Heart left ventricle (tissue), 16 donors: ENCODE measurements around the gene UGGT1. TPM values are rescaled to one million over a fixed set of nuclear protein-coding genes. Genes with fewer than 3 reads are reported as not detected.
A peak's percentile ranks its signal among the peaks of the same experiment; 100 is the strongest.
"Not testable (repeated sequence)": the region's sequence is repeated elsewhere in the genome, so short reads cannot be mapped to it uniquely, and the experiment has no call there.

Experiments
- ATAC-seq, 4 donors: fragments of 200-7000 bp; cut with Tn5 transposase; one replicate each; pipeline ENCODE4 v1.9.1; 2020 to 2022; ENCODE audit warnings: moderate library complexity in 4 of 4, mild to moderate bottlenecking in 3 of 4, moderate number of reproducible peaks in 1 of 4
- DNase-seq, 5 donors: peaks; one replicate each; pipeline ENCODE4 v3.0.0-alpha.2; 2020
- H3K27ac ChIP-seq, 12 donors: fragments of 200-600 bp; sonication (generic) in 4 of 12; one replicate each; pipeline versions ENCODE4 v1.5.0 to v1.8.0; 2016 to 2022; ENCODE audit warnings: mild to moderate bottlenecking in 2 of 12
- H3K27me3 ChIP-seq, 9 donors: fragments of 200-600 bp; sonication (generic) in 2 of 9; one replicate each; pipeline versions ENCODE4 v1.5.1 to v1.8.0; 2016 to 2022; ENCODE audit warnings: mild to moderate bottlenecking in 3 of 9
- H3K36me3 ChIP-seq, 9 donors: fragments of 200-600 bp; sonication (generic) in 2 of 9; one replicate each; pipeline versions ENCODE4 v1.5.0 to v1.8.0; 2018 to 2022; ENCODE audit warnings: mild to moderate bottlenecking in 2 of 9
- H3K4me1 ChIP-seq, 12 donors: fragments of 200-600 bp; sonication (generic) in 4 of 12; one replicate each; pipeline versions ENCODE4 v1.5.0 to v1.8.0; 2016 to 2022; ENCODE audit warnings: mild to moderate bottlenecking in 3 of 12
- H3K4me3 ChIP-seq, 12 donors: fragments of 200-600 bp; sonication (generic) in 4 of 12; one replicate each; pipeline versions ENCODE4 v1.5.0 to v1.8.0; 2017 to 2022; ENCODE audit warnings: mild to moderate bottlenecking in 9 of 12, moderate library complexity in 4 of 12
- H3K9me3 ChIP-seq, 12 donors: fragments of 200-600 bp; sonication (generic) in 4 of 12; one replicate each; pipeline versions ENCODE4 v1.5.0 to v1.8.0; 2016 to 2022; ENCODE audit warnings: mild to moderate bottlenecking in 1 of 12
- POLR2A ChIP-seq, 2 donors: fragments of 450-650 bp; IDR thresholded peaks; one replicate each; pipeline ENCODE4 v1.6.1; 2017; ENCODE audit warnings: antibody characterized with exemption in 2 of 2, mild to moderate bottlenecking in 2 of 2, moderate library complexity in 2 of 2
- whole genome bisulfite sequencing, 4 donors: extraction: QIAGEN DNeasy Blood & Tissue Kit in 2 of 4; methylation state at CpG; one replicate each; pipeline versions ENCODE4 v1.1.5 to v1.1.7; 2013 to 2018; 5-methylcytosine and 5-hydroxymethylcytosine counted together
- intact Hi-C, 10 donors: fragments of 100-400 bp; cut with DNase I; formaldehyde crosslinking; loops; one replicate each; pipeline versions ENCODE4 v1.11.1 to v1.14.2; 2022
- polyA plus RNA-seq, 2 donors: library from polyadenylated mRNA; stranded (reverse); fragments of 200-250 nt; gene quantifications; one replicate each; pipeline ENCODE4 v1.2.3, GENCODE V29; 2013
- total RNA-seq, 9 donors: library from RNA; depleted of rRNA in 2 of 9; stranded (reverse); fragments of >200 nt in 2 of 9; fragmentation: NEBNext Ultra II Directional in 3 of 9; extraction: Animal tissue kit (Norgen Biotek cat#: 25700) in 3 of 9; gene quantifications; one replicate each; pipeline versions ENCODE4 v1.1.0 to v1.2.4, GENCODE V29; 2016 to 2023
- TF ChIP-seq, protein P1 (sequence below), 12 donors: fragments of 200-600 bp; sonication (generic) in 4 of 12; IDR thresholded peaks; one replicate each; pipeline versions ENCODE4 v1.5.0 to v1.8.0; 2018 to 2022; ENCODE audit warnings: antibody characterized with exemption in 12 of 12, mild to moderate bottlenecking in 5 of 12
- donor health status: ischemic (EF 13 %, LVEDD 7.1; RV severe dilation, severe dysfunction).
- donor health status: healthy with polysubstance abuse.
- donor health status: DM: no; HTN: yes; CAD: no.
- donor health status: DM: no; HTN: no; CAD: no.
- donor health status: ischemic (EF 25% LVEDD 6.9; RV normal size, moderate dysfunction).
- donor health status: ischemic (EF 25% LVEDD 5.7; RV mildly dilated, moderate dysfunction).
- donor health status: healthy.
- donor health status: DM: yes; HTN: yes; CAD: no.
- donor health status: ischemic (EF 35%, LVEDD 5.7; RV mildly dilated, moderate dysfunction).
- donor health status: nonischemic (EF 11% LVEDD 7.7; RV severe dilation, severe dysfunction).
- donor health status: DM: yes; HTN: yes; CAD: no.
- donor health status: PGD.
- donor health status: ischemic (EF 29% LVEDD 5.4; RV normal size, mild dysfunction).
- donor health status: nonischemic (EF 23%, LVEDD 6.1; RV moderate dilation, normal function).

Gene UGGT1
- total and polyA plus RNA-seq, 11 donors, result 5.8 to 77.4 (median 32.0) TPM

DNA sequence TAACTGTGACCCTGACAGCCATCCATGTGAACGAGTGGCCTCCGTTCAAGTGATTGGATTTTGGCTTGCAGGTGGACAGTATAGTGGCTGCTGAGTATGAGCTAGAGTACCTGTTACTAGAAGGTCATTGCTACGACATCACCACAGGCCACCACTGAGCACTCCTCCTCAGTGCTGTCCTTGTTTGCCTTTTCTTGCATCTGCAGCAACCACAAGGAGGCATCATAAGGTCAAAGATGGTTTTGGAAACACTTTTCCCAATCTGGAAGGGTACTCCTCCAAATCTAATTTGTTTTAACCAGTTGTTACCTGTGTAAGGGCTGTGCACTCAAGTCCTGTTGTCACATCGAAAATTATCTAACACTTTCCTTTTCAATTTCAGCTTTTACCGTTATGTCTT lies 81.2 kb downstream of the UGGT1 start:
- Histone ChIP-seq H3K4me3 (no peak overlapping the region), H3K4me1 (peaks cover 0 to 15% (median 0%) of the 10 kb centered on the region in 12 donors), H3K36me3 (peaks cover 0 to 99% (median 88%) of the 10 kb centered on the region in 9 donors), H3K9me3 (no peaks in the 10 kb centered on the region), H3K27me3 (no peaks in the 10 kb centered on the region), H3K27ac (no peak overlapping the region)
- TF ChIP-seq POLR2A (IDR thresholded peaks at IDR 0.05), result no peak
- TF ChIP-seq, protein P1, sequence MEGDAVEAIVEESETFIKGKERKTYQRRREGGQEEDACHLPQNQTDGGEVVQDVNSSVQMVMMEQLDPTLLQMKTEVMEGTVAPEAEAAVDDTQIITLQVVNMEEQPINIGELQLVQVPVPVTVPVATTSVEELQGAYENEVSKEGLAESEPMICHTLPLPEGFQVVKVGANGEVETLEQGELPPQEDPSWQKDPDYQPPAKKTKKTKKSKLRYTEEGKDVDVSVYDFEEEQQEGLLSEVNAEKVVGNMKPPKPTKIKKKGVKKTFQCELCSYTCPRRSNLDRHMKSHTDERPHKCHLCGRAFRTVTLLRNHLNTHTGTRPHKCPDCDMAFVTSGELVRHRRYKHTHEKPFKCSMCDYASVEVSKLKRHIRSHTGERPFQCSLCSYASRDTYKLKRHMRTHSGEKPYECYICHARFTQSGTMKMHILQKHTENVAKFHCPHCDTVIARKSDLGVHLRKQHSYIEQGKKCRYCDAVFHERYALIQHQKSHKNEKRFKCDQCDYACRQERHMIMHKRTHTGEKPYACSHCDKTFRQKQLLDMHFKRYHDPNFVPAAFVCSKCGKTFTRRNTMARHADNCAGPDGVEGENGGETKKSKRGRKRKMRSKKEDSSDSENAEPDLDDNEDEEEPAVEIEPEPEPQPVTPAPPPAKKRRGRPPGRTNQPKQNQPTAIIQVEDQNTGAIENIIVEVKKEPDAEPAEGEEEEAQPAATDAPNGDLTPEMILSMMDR (IDR thresholded peaks at IDR 0.05), result peak in 7 of 12 donors; percentile 10 to 35 (median 23)
- intact Hi-C loops, result loop anchor here in 4 of 10 donors (10.0 kb wide), 3 partner anchors 63 to 1683 kb away; partner anchors contain the start of gene HS6ST1 (in 2 of the 4)
- DNase-seq, result no peak
- ATAC-seq, result peak in 3 of 4 donors; percentile 48 to 60 (median 49)
- 82 to 87% (median 86%) methylated on average over 5 of the region's 5 CpGs for WGBS, 4 donors

DNA sequence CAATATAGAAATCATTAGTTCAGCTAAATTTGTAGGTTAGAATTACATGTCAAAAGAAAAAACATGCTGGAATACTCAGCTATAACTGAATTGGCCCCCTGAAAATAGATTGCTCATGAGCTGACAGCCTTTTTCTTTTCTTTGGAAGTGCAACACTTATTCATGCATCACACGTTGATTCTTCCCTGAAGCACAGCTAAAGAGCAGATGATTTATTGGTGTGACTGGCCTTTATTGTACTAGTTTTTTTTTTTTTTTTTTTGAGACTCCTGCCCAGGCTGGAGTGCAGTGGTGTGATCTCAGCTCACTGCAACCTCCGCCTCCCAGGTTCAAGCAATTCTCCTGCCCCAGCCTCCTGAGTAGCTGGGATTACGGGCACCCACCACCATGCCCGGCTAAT lies 83.1 kb downstream of the UGGT1 start:
- H3K27ac ChIP-seq, DNase-seq, H3K9me3 ChIP-seq, H3K27me3 ChIP-seq, ATAC-seq, H3K4me3 ChIP-seq: not testable (repeated sequence)
- peaks cover 0 to 13% (median 3%) of the 10 kb centered on the region in 12 donors for H3K4me1 ChIP-seq
- peaks cover 0 to 100% (median 96%) of the 10 kb centered on the region in 9 donors for H3K36me3 ChIP-seq
- intact Hi-C loops, result loop anchor here in 4 of 10 donors (10.0 kb wide), 3 partner anchors 61 to 1681 kb away; partner anchors contain the start of gene HS6ST1 (in 2 of the 4)
- WGBS, 4 donors, result 82 to 96% (median 93%) methylated on average over 4 of the region's 4 CpGs

DNA sequence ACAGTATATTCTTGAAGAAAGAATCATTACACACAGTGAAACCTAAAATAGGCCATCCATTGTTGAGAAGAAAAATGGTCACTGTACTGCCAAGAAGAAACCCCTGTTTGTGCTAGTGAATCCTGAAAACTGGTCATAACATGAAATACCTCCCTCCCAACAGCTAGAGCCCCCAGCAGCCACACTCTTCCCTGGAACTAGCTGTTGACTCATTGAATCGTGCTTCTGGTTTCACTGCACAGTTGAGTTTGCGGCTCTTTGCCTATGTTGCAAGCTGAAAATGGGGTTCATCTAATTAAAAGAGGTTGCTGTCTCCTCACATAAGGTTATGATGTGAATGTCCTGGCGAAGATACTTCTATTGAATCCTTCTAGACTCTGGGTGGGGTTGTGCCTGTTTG lies 86.3 kb downstream of the UGGT1 start:
- H3K9me3 ChIP-seq, result no peaks in the 10 kb centered on the region
- peaks cover 0 to 15% (median 3%) of the 10 kb centered on the region in 12 donors for H3K4me1 ChIP-seq
- WGBS, 4 donors, result 88 to 98% (median 95%) methylated on average over 3 of the region's 3 CpGs
- peaks cover 0 to 100% (median 96%) of the 10 kb centered on the region in 9 donors for H3K36me3 ChIP-seq
- intact Hi-C loops, result loop anchor here in 6 of 10 donors (5.0 to 10.0 kb wide), 7 partner anchors 55 to 1745 kb away; partner anchors contain the start of gene HS6ST1 (in 3 of the 6)
- ATAC-seq (no peak), DNase-seq (no peak)
- peak overlapping the region in 1 of 12 donors; percentile 82 for H3K27ac ChIP-seq
- TF ChIP-seq, protein P1 (IDR thresholded peaks at IDR 0.05), result no peak
- TF ChIP-seq POLR2A (IDR thresholded peaks at IDR 0.05), result no peak
- H3K4me3 ChIP-seq, result no peak overlapping the region
- H3K27me3 ChIP-seq, result no peaks in the 10 kb centered on the region

DNA sequence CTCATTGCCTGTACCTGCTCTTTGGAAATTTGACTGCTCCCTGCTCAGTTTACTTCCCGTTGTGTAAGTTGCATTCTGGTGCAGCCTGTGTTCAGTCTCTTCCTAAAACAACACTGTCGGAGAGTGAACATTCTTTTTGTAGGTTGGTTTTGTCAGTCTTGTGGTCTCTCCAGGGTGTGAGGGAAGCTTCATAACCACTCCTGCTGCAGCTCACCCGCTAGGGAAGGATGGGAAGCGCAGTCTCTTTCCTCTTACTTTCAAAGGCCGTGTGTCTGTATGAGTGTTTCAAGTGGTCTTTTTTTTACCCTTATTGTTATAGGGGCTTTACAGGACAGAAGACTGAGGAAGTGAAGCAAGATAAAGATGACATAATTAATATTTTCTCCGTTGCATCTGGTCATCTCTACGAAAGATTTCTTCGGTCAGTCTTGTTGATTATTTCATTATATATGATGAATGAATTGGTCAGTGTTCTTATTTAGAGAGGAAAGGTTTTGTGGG lies 87.2 kb downstream of the UGGT1 start:
- no peak for TF ChIP-seq POLR2A (IDR thresholded peaks at IDR 0.05)
- TF ChIP-seq, protein P1 (IDR thresholded peaks at IDR 0.05), result no peak
- Histone ChIP-seq H3K27ac (peak overlapping the region in 7 of 12 donors; percentile 24 to 88 (median 80)), H3K4me1 (peaks cover 0 to 15% (median 3%) of the 10 kb centered on the region in 12 donors), H3K9me3 (no peaks in the 10 kb centered on the region), H3K36me3 (peaks cover 0 to 100% (median 96%) of the 10 kb centered on the region in 9 donors), H3K4me3 (no peak overlapping the region), H3K27me3 (no peaks in the 10 kb centered on the region)
- intact Hi-C loops, result loop anchor here in 8 of 10 donors (2.0 to 10.0 kb wide), 8 partner anchors 54 to 1744 kb away; partner anchors contain the start of gene HS6ST1 (in 3 of the 8)
- no peak for ATAC-seq
- 79 to 82% (median 81%) methylated on average over 8 of the region's 8 CpGs for WGBS, 4 donors
- DNase-seq, result no peak
